Measurements from ENCODE around the gene CCPG1. TPM values are rescaled to one million over a fixed set of nuclear protein-coding genes. Genes with fewer than 3 reads are reported as not detected.

CCPG1 gene
- total and polyA plus RNA-seq, 2 donors, result 12.7 to 28.9 TPM

GRCh38 chr15:55343168-55343567 is 65.0 kb downstream of the CCPG1 start:
- no peak overlapping the region for H3K4me3 ChIP-seq (ENCODE audit: low read length in 2 of 2)
- H3K4me1 ChIP-seq (ENCODE audit: control insufficient read depth in 2 of 2, insufficient read depth in 2 of 2, low read length in 2 of 2), result no peaks in the 10 kb centered on the region
- peaks cover under 1 to 3% of the 10 kb centered on the region in 2 donors for H3K36me3 ChIP-seq (ENCODE audit: control insufficient read depth in 2 of 2, insufficient read depth in 2 of 2, low read length in 1 of 2)
- H3K9me3 ChIP-seq (ENCODE audit: control insufficient read depth in 2 of 2, insufficient read depth in 1 of 2, low read length in 1 of 2), result no peaks in the 10 kb centered on the region
- DNase-seq (ENCODE audit: low read depth in 6 of 9, low spot score in 9 of 9), result no peak
- 86% methylated on average over 2 of the region's 2 CpGs for WGBS
- no peaks in the 10 kb centered on the region for H3K27me3 ChIP-seq (ENCODE audit: control insufficient read depth in 2 of 2, insufficient read depth in 1 of 2, low read length in 1 of 2)
- H3K27ac ChIP-seq (ENCODE audit: low read depth in 1 of 2, low read length in 1 of 2), result no peak overlapping the region

- H3K4me1 ChIP-seq (ENCODE audit: control insufficient read depth in 2 of 2, insufficient read depth in 2 of 2, low read length in 2 of 2), result no peaks in the 10 kb centered on the region
- H3K4me3 ChIP-seq (ENCODE audit: low read length in 2 of 2), result no peak overlapping the region
- no peak for DNase-seq (ENCODE audit: low read depth in 6 of 9, low spot score in 9 of 9)
- H3K27ac ChIP-seq (ENCODE audit: low read depth in 1 of 2, low read length in 1 of 2), result no peak overlapping the region
- 100% methylated on average over 1 of the region's 1 CpG for WGBS
- no peaks in the 10 kb centered on the region for H3K27me3 ChIP-seq (ENCODE audit: control insufficient read depth in 2 of 2, insufficient read depth in 1 of 2, low read length in 1 of 2)
- peaks cover 0 to 28% of the 10 kb centered on the region in 2 donors for H3K36me3 ChIP-seq (ENCODE audit: control insufficient read depth in 2 of 2, insufficient read depth in 2 of 2, low read length in 1 of 2)
- H3K9me3 ChIP-seq (ENCODE audit: control insufficient read depth in 2 of 2, insufficient read depth in 1 of 2, low read length in 1 of 2), result no peaks in the 10 kb centered on the region
These were observed 71.0 kb downstream of the CCPG1 start for GRCh38 chr15:55337160-55337559.

GRCh38 chr15:55334997-55335396 is 73.2 kb downstream of the CCPG1 start:
- H3K27me3 ChIP-seq (ENCODE audit: control insufficient read depth in 2 of 2, insufficient read depth in 1 of 2, low read length in 1 of 2), result no peaks in the 10 kb centered on the region
- no peak for DNase-seq (ENCODE audit: low read depth in 6 of 9, low spot score in 9 of 9)
- no peak overlapping the region for H3K4me3 ChIP-seq (ENCODE audit: low read length in 2 of 2)
- 100% methylated on average over 1 of the region's 1 CpG for WGBS
- H3K4me1 ChIP-seq (ENCODE audit: control insufficient read depth in 2 of 2, insufficient read depth in 2 of 2, low read length in 2 of 2), result no peaks in the 10 kb centered on the region
- H3K9me3 ChIP-seq (ENCODE audit: control insufficient read depth in 2 of 2, insufficient read depth in 1 of 2, low read length in 1 of 2), result no peaks in the 10 kb centered on the region
- no peak overlapping the region for H3K27ac ChIP-seq (ENCODE audit: low read depth in 1 of 2, low read length in 1 of 2)
- peaks cover 7 to 33% of the 10 kb centered on the region in 2 donors for H3K36me3 ChIP-seq (ENCODE audit: control insufficient read depth in 2 of 2, insufficient read depth in 2 of 2, low read length in 1 of 2)

- H3K4me3 ChIP-seq (ENCODE audit: low read length in 2 of 2), result no peak overlapping the region
- H3K36me3 ChIP-seq (ENCODE audit: control insufficient read depth in 2 of 2, insufficient read depth in 2 of 2, low read length in 1 of 2), result peaks cover 7 to 33% of the 10 kb centered on the region in 2 donors
- H3K27me3 ChIP-seq (ENCODE audit: control insufficient read depth in 2 of 2, insufficient read depth in 1 of 2, low read length in 1 of 2), result no peaks in the 10 kb centered on the region
- 98% methylated on average over 5 of the region's 5 CpGs for WGBS
- H3K9me3 ChIP-seq (ENCODE audit: control insufficient read depth in 2 of 2, insufficient read depth in 1 of 2, low read length in 1 of 2), result no peaks in the 10 kb centered on the region
- H3K27ac ChIP-seq (ENCODE audit: low read depth in 1 of 2, low read length in 1 of 2), result no peak overlapping the region
- DNase-seq (ENCODE audit: low read depth in 6 of 9, low spot score in 9 of 9), result no peak
- H3K4me1 ChIP-seq (ENCODE audit: control insufficient read depth in 2 of 2, insufficient read depth in 2 of 2, low read length in 2 of 2), result no peaks in the 10 kb centered on the region
These were observed 73.8 kb downstream of the CCPG1 start for GRCh38 chr15:55334371-55334770.

GRCh38 chr15:55327387-55327786 is 80.8 kb downstream of the CCPG1 start:
- Histone ChIP-seq H3K27ac (ENCODE audit: low read depth in 1 of 2, low read length in 1 of 2) (no peak overlapping the region), H3K27me3 (ENCODE audit: control insufficient read depth in 2 of 2, insufficient read depth in 1 of 2, low read length in 1 of 2) (no peaks in the 10 kb centered on the region), H3K9me3 (ENCODE audit: control insufficient read depth in 2 of 2, insufficient read depth in 1 of 2, low read length in 1 of 2) (no peaks in the 10 kb centered on the region), H3K4me1 (ENCODE audit: control insufficient read depth in 2 of 2, insufficient read depth in 2 of 2, low read length in 2 of 2) (no peaks in the 10 kb centered on the region), H3K36me3 (ENCODE audit: control insufficient read depth in 2 of 2, insufficient read depth in 2 of 2, low read length in 1 of 2) (peaks cover 5 to 12% of the 10 kb centered on the region in 2 donors), H3K4me3 (ENCODE audit: low read length in 2 of 2) (no peak overlapping the region)
- WGBS, result 96% methylated on average over 1 of the region's 1 CpG
- no peak for DNase-seq (ENCODE audit: low read depth in 6 of 9, low spot score in 9 of 9)

GRCh38 chr15:55322467-55322866 is 85.7 kb downstream of the CCPG1 start:
- Histone ChIP-seq H3K4me1 (ENCODE audit: control insufficient read depth in 2 of 2, insufficient read depth in 2 of 2, low read length in 2 of 2) (peaks cover 3 to 7% of the 10 kb centered on the region in 2 donors), H3K4me3 (ENCODE audit: low read length in 2 of 2) (no peak overlapping the region), H3K27ac (ENCODE audit: low read depth in 1 of 2, low read length in 1 of 2) (no peak overlapping the region), H3K27me3 (ENCODE audit: control insufficient read depth in 2 of 2, insufficient read depth in 1 of 2, low read length in 1 of 2) (no peaks in the 10 kb centered on the region), H3K9me3 (ENCODE audit: control insufficient read depth in 2 of 2, insufficient read depth in 1 of 2, low read length in 1 of 2) (no peaks in the 10 kb centered on the region), H3K36me3 (ENCODE audit: control insufficient read depth in 2 of 2, insufficient read depth in 2 of 2, low read length in 1 of 2) (peaks cover 0 to 1% of the 10 kb centered on the region in 2 donors)
- DNase-seq (ENCODE audit: low read depth in 6 of 9, low spot score in 9 of 9), result no peak
- WGBS, result 96% methylated on average over 5 of the region's 5 CpGs

GRCh38 chr15:55320963-55321362 is 87.2 kb downstream of the CCPG1 start:
- Histone ChIP-seq H3K27ac (ENCODE audit: low read depth in 1 of 2, low read length in 1 of 2) (no peak overlapping the region), H3K4me3 (ENCODE audit: low read length in 2 of 2) (no peak overlapping the region), H3K4me1 (ENCODE audit: control insufficient read depth in 2 of 2, insufficient read depth in 2 of 2, low read length in 2 of 2) (peaks cover 3 to 7% of the 10 kb centered on the region in 2 donors), H3K27me3 (ENCODE audit: control insufficient read depth in 2 of 2, insufficient read depth in 1 of 2, low read length in 1 of 2) (no peaks in the 10 kb centered on the region), H3K9me3 (ENCODE audit: control insufficient read depth in 2 of 2, insufficient read depth in 1 of 2, low read length in 1 of 2) (no peaks in the 10 kb centered on the region), H3K36me3 (ENCODE audit: control insufficient read depth in 2 of 2, insufficient read depth in 2 of 2, low read length in 1 of 2) (peaks cover 0 to under 1% of the 10 kb centered on the region in 2 donors)
- no peak for DNase-seq (ENCODE audit: low read depth in 6 of 9, low spot score in 9 of 9)
- WGBS, result 96% methylated on average over 1 of the region's 1 CpG

GRCh38 chr15:55320238-55320550 is 88.0 kb downstream of the CCPG1 start:
- H3K9me3 ChIP-seq (ENCODE audit: control insufficient read depth in 2 of 2, insufficient read depth in 1 of 2, low read length in 1 of 2), result no peaks in the 10 kb centered on the region
- H3K4me3 ChIP-seq (ENCODE audit: low read length in 2 of 2), result peak overlapping the region in 1 of 2 donors; percentile 66
- peak in 1 of 9 donors; percentile 27 for DNase-seq (ENCODE audit: low read depth in 6 of 9, low spot score in 9 of 9)
- WGBS, result 39% methylated on average over 2 of the region's 2 CpGs
- no peaks in the 10 kb centered on the region for H3K27me3 ChIP-seq (ENCODE audit: control insufficient read depth in 2 of 2, insufficient read depth in 1 of 2, low read length in 1 of 2)
- H3K27ac ChIP-seq (ENCODE audit: low read depth in 1 of 2, low read length in 1 of 2), result peak overlapping the region; percentile 8 to 49
- H3K36me3 ChIP-seq (ENCODE audit: control insufficient read depth in 2 of 2, insufficient read depth in 2 of 2, low read length in 1 of 2), result peaks cover 0 to 2% of the 10 kb centered on the region in 2 donors
- peaks cover 3 to 7% of the 10 kb centered on the region in 2 donors for H3K4me1 ChIP-seq (ENCODE audit: control insufficient read depth in 2 of 2, insufficient read depth in 2 of 2, low read length in 2 of 2)

- Histone ChIP-seq H3K9me3 (ENCODE audit: control insufficient read depth in 2 of 2, insufficient read depth in 1 of 2, low read length in 1 of 2) (no peaks in the 10 kb centered on the region), H3K4me1 (ENCODE audit: control insufficient read depth in 2 of 2, insufficient read depth in 2 of 2, low read length in 2 of 2) (peaks cover 3 to 7% of the 10 kb centered on the region in 2 donors), H3K36me3 (ENCODE audit: control insufficient read depth in 2 of 2, insufficient read depth in 2 of 2, low read length in 1 of 2) (peaks cover 0 to 2% of the 10 kb centered on the region in 2 donors), H3K27ac (ENCODE audit: low read depth in 1 of 2, low read length in 1 of 2) (peak overlapping the region; percentile 87 to 94), H3K27me3 (ENCODE audit: control insufficient read depth in 2 of 2, insufficient read depth in 1 of 2, low read length in 1 of 2) (no peaks in the 10 kb centered on the region), H3K4me3 (ENCODE audit: low read length in 2 of 2) (peak overlapping the region; percentile 66 to 100)
- WGBS, result 62% methylated on average over 4 of the region's 4 CpGs
- no peak for DNase-seq (ENCODE audit: low read depth in 6 of 9, low spot score in 9 of 9)
These were observed 88.5 kb downstream of the CCPG1 start for GRCh38 chr15:55319537-55320237.
